Suprapubic skin (tissue), 4 donors: ENCODE results near the gene ANGPTL8. TPM values are rescaled to one million over a fixed set of nuclear protein-coding genes. Genes with fewer than 3 reads are reported as not detected.

Experiments
- DNase-seq, 2 donors: peaks; one replicate each; pipeline ENCODE4 v3.0.0-alpha.2; 2019; ENCODE audit warnings: low spot score in 2 of 2
- H3K27ac ChIP-seq: fragments of 200-600 bp; sonication (generic); one replicate; pipeline ENCODE4 v1.5.1; 2019
- H3K27me3 ChIP-seq: fragments of 200-600 bp; sonication (generic); one replicate; pipeline ENCODE4 v1.5.1; 2019
- H3K36me3 ChIP-seq: fragments of 200-600 bp; sonication (generic); one replicate; pipeline ENCODE4 v1.5.1; 2019
- H3K4me1 ChIP-seq: fragments of 200-600 bp; sonication (generic); one replicate; pipeline ENCODE4 v1.5.1; 2019
- H3K4me3 ChIP-seq: fragments of 200-600 bp; sonication (generic); one replicate; pipeline ENCODE4 v1.5.1; 2019; ENCODE audit warnings: mild to moderate bottlenecking
- H3K9me3 ChIP-seq: fragments of 200-600 bp; sonication (generic); one replicate; pipeline ENCODE4 v1.5.1; 2019
- CTCF ChIP-seq, 2 donors: fragments of 200-600 bp in 1 of 2; fragments of 450-650 bp in 1 of 2; sonication (generic) in 1 of 2; IDR thresholded peaks; one replicate each; pipeline ENCODE4 v1.5.1; 2016 to 2019; ENCODE audit warnings: antibody characterized with exemption in 2 of 2, mild to moderate bottlenecking in 1 of 2, moderate library complexity in 1 of 2
- EP300 ChIP-seq: sonication (generic); formaldehyde crosslinking; IDR thresholded peaks from one replicate; pipeline ENCODE4 v1.6.1; 2017; ENCODE audit warnings: antibody characterized with exemption
- POLR2A ChIP-seq, 2 donors: fragments of 450-650 bp; IDR thresholded peaks; one replicate each; pipeline ENCODE4 v1.6.1; 2017; ENCODE audit warnings: antibody characterized with exemption in 2 of 2, mild to moderate bottlenecking in 2 of 2, moderate library complexity in 2 of 2
- POLR2AphosphoS5 ChIP-seq, 3 donors: sonication (generic); formaldehyde crosslinking; IDR thresholded peaks; one replicate each; pipeline ENCODE4 v1.6.1; 2017; ENCODE audit warnings: antibody characterized with exemption in 3 of 3
- WGBS: methylation state at CpG from one replicate; pipeline ENCODE4 v1.1.5; 2018; 5-methylcytosine and 5-hydroxymethylcytosine counted together
- total RNA-seq, 4 donors: library from RNA; depleted of rRNA; stranded (reverse); fragments of >200 nt; gene quantifications; one replicate each; pipeline ENCODE4 v1.1.0, GENCODE V29; 2016

ANGPTL8 gene
- total RNA-seq, 4 donors from 2014 or later: not detected

GRCh38 chr19:11197291-11198174 lies 41.9 kb upstream of the ANGPTL8 start, which contains the start of gene KANK2:
KANK2 (minus strand) TSS chr19:11197545; CDS start chr19:11194511, 3,034 bp downstream.
- 3% methylated on average over 10 of the region's 78 CpGs for whole genome bisulfite sequencing
- Histone ChIP-seq H3K36me3 (peaks cover 39% of the 10 kb centered on the region), H3K4me3 (peak within 1 kb of the TSS; percentile 79), H3K27ac (peak within 1 kb of the TSS; percentile 83), H3K9me3 (no peaks in the 10 kb centered on the region), H3K27me3 (no peaks in the 10 kb centered on the region), H3K4me1 (peaks cover 60% of the 10 kb centered on the region)
- peak; percentile 84 to 85 for DNase-seq
- TF ChIP-seq EP300: no peak
- TF ChIP-seq POLR2A (IDR thresholded peaks at IDR 0.05): peak in 1 of 2 donors; percentile 49
- no peak for TF ChIP-seq CTCF (IDR thresholded peaks at IDR 0.05)

GRCh38 chr19:11198175-11198534 lies 41.3 kb upstream of the ANGPTL8 start:
- 68% methylated on average over 7 of the region's 7 CpGs for WGBS
- no peak for DNase-seq
- TF ChIP-seq EP300 (no peak), POLR2A (IDR thresholded peaks at IDR 0.05) (no peak), POLR2AphosphoS5 (IDR thresholded peaks at IDR 0.05) (no peak), CTCF (IDR thresholded peaks at IDR 0.05) (no peak)
- Histone ChIP-seq H3K36me3 (peaks cover 33% of the 10 kb centered on the region), H3K4me3 (peak overlapping the region; percentile 79), H3K4me1 (peaks cover 58% of the 10 kb centered on the region), H3K9me3 (no peaks in the 10 kb centered on the region), H3K27ac (peak overlapping the region; percentile 83), H3K27me3 (no peaks in the 10 kb centered on the region)

- no peak overlapping the region for H3K4me3 ChIP-seq
- H3K27ac ChIP-seq: peak overlapping the region; percentile 45
- peaks cover 26% of the 10 kb centered on the region for H3K36me3 ChIP-seq
- H3K27me3 ChIP-seq: no peaks in the 10 kb centered on the region
- TF ChIP-seq POLR2AphosphoS5 (IDR thresholded peaks at IDR 0.05): no peak
- no peak for TF ChIP-seq POLR2A (IDR thresholded peaks at IDR 0.05)
- TF ChIP-seq EP300: no peak
- TF ChIP-seq CTCF (IDR thresholded peaks at IDR 0.05): no peak
- H3K4me1 ChIP-seq: peaks cover 59% of the 10 kb centered on the region
- no peak for DNase-seq
- H3K9me3 ChIP-seq: no peaks in the 10 kb centered on the region
- WGBS: 60% methylated on average over 7 of the region's 7 CpGs
Observed at GRCh38 chr19:11198769-11199424, 40.5 kb upstream of the ANGPTL8 start.

- Histone ChIP-seq H3K27me3 (no peaks in the 10 kb centered on the region), H3K9me3 (no peaks in the 10 kb centered on the region), H3K27ac (peak overlapping the region; percentile 45), H3K4me3 (no peak overlapping the region), H3K36me3 (peaks cover 24% of the 10 kb centered on the region), H3K4me1 (peaks cover 60% of the 10 kb centered on the region)
- TF ChIP-seq CTCF (IDR thresholded peaks at IDR 0.05): no peak
- TF ChIP-seq POLR2A (IDR thresholded peaks at IDR 0.05): no peak
- no peak for TF ChIP-seq POLR2AphosphoS5 (IDR thresholded peaks at IDR 0.05)
- TF ChIP-seq EP300: no peak
- no peak for DNase-seq
- WGBS: 88% methylated on average over 5 of the region's 5 CpGs
Observed at GRCh38 chr19:11199517-11199916, 39.9 kb upstream of the ANGPTL8 start.

GRCh38 chr19:11200015-11200574 lies 39.3 kb upstream of the ANGPTL8 start:
- 85% methylated on average over 15 of the region's 15 CpGs for WGBS

More at GRCh38 chr19:11200015-11200574, 39.3 kb upstream of the ANGPTL8 start:
- Histone ChIP-seq H3K4me3 (no peak overlapping the region), H3K4me1 (peaks cover 58% of the 10 kb centered on the region), H3K27me3 (no peaks in the 10 kb centered on the region), H3K27ac (no peak overlapping the region), H3K36me3 (peaks cover 24% of the 10 kb centered on the region), H3K9me3 (no peaks in the 10 kb centered on the region)
- DNase-seq: no peak
- TF ChIP-seq EP300 (no peak), POLR2A (IDR thresholded peaks at IDR 0.05) (no peak), POLR2AphosphoS5 (IDR thresholded peaks at IDR 0.05) (no peak), CTCF (IDR thresholded peaks at IDR 0.05) (no peak)
